Measurements from ENCODE around the gene SUGCT.

DNA sequence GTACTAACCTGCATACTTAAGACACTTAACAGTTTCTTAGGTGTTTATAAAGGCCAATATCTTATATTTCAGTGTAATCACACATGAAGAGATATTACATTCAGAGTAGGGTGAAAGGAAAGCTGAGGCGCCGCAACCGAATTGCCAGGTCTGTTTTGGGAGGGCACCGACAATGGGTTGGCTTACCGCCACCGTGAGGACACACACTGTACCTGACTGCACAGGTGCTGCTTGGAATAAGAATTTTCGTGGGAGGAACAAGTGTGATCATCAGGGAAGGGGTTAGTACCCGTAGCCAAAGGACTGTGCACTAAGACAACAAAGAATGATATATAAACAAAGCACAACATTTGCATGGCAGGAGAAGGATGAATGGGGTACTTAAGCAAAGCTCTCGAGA lies 591.8 kb downstream of the SUGCT start:
- TF ChIP-seq POLR2A (IDR thresholded peaks at IDR 0.05; ENCODE audit: low read depth) = no peak
- no peak for TF ChIP-seq POLR2AphosphoS5 (IDR thresholded peaks at IDR 0.05)

Measured in esophagus muscularis mucosa (tissue), 2 donors.